ENCODE data around the gene NFATC2.
"Not testable (repeated sequence)": the region's sequence is repeated elsewhere in the genome, so short reads cannot be mapped to it uniquely, and the experiment has no call there.

NFATC2 gene

DNA sequence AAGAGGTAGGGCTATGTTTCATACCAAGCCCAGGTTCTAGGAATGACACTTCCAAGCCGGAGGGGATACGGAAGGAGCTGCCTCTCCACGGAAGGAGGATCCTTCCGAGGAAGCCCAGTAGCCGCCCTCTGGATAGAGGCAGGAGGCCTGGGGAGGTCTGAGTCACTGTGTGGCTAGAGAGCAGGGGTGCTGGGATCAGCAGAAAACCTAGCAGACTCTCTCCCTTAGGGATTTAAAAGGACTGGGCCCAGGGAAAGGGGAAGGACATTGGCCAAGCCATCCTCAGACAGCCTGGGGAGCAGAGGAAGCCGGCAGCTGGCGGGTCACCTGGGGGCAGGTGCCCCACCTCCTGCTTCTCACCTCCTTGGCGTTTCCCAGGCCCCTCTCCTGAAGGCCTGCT is 36.6 kb upstream of the NFATC2 start:
- Histone ChIP-seq H3K9ac (ENCODE audit: low read depth, low read length) (no peak overlapping the region), H3K36me3 (ENCODE audit: insufficient read depth, low read length) (no peaks in the 10 kb centered on the region), H3K4me1 (ENCODE audit: insufficient read depth, low read length) (no peaks in the 10 kb centered on the region), H3K4me3 (ENCODE audit: low read length) (no peak overlapping the region), H3K9me3 (ENCODE audit: insufficient read depth, low read depth, low read length) (no peaks in the 10 kb centered on the region), H3K27ac (ENCODE audit: low read depth, low read length) (no peak overlapping the region), H3K27me3 (ENCODE audit: insufficient read depth, low read length) (no peaks in the 10 kb centered on the region)
- WGBS = 67% methylated on average over 8 of the region's 8 CpGs

DNA sequence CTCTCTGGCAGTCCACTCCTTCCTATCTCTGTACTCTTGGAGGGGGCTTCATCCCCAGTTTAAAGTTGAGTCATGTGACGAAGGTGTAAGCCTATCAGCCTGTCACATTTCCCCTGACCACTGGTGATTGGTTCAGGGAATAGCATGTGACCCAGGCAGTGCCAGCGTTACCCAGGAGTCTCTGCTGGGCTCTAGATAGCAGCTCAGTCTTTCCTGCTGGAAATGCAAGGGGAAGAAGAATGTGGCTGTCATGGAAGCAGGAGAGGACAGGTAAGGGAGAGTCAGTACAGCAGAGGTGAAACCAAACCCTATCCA is 35.6 kb upstream of the NFATC2 start:
- Histone ChIP-seq H3K9ac (ENCODE audit: low read depth, low read length) (no peak overlapping the region), H3K9me3 (ENCODE audit: insufficient read depth, low read depth, low read length) (no peaks in the 10 kb centered on the region), H3K4me1 (ENCODE audit: insufficient read depth, low read length) (no peaks in the 10 kb centered on the region), H3K4me3 (ENCODE audit: low read length) (no peak overlapping the region), H3K27me3 (ENCODE audit: insufficient read depth, low read length) (no peaks in the 10 kb centered on the region), H3K27ac (ENCODE audit: low read depth, low read length) (no peak overlapping the region), H3K36me3 (ENCODE audit: insufficient read depth, low read length) (no peaks in the 10 kb centered on the region)
- WGBS = 91% methylated on average over 2 of the region's 2 CpGs

DNA sequence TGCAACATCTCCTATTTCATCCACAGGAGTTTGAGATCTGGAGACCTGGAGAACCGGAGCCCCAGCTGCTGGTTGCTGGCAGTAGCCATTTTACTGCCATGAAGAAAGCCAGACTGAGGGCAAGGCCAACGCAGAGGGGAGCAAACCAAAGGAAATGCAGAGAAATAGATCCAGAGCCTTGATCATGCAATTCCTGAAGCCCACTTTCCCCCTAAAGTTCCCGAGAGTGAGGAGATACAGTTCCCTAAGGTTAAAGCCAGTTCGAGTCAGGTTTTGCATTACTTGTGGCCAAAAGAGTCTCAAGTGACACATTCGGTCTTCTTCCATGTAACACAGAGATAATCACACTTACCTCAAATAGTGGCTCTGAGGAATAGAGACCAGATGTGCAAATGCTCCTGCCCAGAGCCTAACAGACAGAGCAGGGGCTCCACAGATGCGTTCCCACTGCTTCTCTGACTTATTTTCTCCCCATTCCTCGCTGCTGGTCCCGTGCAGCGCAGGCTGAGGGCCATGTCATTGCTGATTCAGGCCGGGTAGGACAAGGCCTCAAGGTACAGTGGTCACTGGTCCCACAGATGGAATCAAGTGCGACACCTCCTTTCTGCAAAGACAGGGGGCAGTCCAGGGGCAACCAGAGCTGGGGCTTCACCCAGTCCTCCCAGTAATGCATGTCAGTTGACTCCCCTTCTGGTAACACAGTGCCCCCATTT is 35.1 kb upstream of the NFATC2 start:
- no peaks in the 10 kb centered on the region for H3K4me1 ChIP-seq (ENCODE audit: insufficient read depth, low read length)
- no peaks in the 10 kb centered on the region for H3K36me3 ChIP-seq (ENCODE audit: insufficient read depth, low read length)
- no peak overlapping the region for H3K27ac ChIP-seq (ENCODE audit: low read depth, low read length)
- no peak overlapping the region for H3K4me3 ChIP-seq (ENCODE audit: low read length)
- no peak overlapping the region for H3K9ac ChIP-seq (ENCODE audit: low read depth, low read length)
- no peaks in the 10 kb centered on the region for H3K9me3 ChIP-seq (ENCODE audit: insufficient read depth, low read depth, low read length)
- WGBS = 95% methylated on average over 11 of the region's 11 CpGs
- no peaks in the 10 kb centered on the region for H3K27me3 ChIP-seq (ENCODE audit: insufficient read depth, low read length)

DNA sequence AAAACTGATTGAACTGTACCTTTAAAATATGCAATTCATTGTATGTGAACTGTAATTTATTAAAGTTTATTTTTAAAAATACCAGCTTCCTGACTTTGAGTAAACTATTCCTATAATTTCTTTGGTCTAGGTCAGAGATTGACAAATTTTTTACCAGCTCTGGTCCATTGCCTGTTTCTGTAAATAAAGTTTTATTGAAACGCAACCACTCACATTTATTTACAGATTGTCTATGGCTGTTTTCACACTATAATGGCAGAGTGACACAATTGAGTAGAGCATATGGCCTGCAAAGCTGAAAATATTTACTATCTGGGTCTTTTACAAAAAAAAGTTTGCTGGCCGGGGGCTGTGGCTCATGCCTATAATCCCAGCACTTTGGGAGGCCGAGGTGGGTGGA is 33.0 kb upstream of the NFATC2 start:
- no peaks in the 10 kb centered on the region for H3K36me3 ChIP-seq (ENCODE audit: insufficient read depth, low read length)
- no peaks in the 10 kb centered on the region for H3K27me3 ChIP-seq (ENCODE audit: insufficient read depth, low read length)
- no peaks in the 10 kb centered on the region for H3K4me1 ChIP-seq (ENCODE audit: insufficient read depth, low read length)
- H3K9ac ChIP-seq (ENCODE audit: low read depth, low read length) = no peak overlapping the region
- WGBS = 91% methylated on average over 2 of the region's 3 CpGs
- H3K4me3 ChIP-seq (ENCODE audit: low read length) = no peak overlapping the region
- no peaks in the 10 kb centered on the region for H3K9me3 ChIP-seq (ENCODE audit: insufficient read depth, low read depth, low read length)
- no peak overlapping the region for H3K27ac ChIP-seq (ENCODE audit: low read depth, low read length)

DNA sequence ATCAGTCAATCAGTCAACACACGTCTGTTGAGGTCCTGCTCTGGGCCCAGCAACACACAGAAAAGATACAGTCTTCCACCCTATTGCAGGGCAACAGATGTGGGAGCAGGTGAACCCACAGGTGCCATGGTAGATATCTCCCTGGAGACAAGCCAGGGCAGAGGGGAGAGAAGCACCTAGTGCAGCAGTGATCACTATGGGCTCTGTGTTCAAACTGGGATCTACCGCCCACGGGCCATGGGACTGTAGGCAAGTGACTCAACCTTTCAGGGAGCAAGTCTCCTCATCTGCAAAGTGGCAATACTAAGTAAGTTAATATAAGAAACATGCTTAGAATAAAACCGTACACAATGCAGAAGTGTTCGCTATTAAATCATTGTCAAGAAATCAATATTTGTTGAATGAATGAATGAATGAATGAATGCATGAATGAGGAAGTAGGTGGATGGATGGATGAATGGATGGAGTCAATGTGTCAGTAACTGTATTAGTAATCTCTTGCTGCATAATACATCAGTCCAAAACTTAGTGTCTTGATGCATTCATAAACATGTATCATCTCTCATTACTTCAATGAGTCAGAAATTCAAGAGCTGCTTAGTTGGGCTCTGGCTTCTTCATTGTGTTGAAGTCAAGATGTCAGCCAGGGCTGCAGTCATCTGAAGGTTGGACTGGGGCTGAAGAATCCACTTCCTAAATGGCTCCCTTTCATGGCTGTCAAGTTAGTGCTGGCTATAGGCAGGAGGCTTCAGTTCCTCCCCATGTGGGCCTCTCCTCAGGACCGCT is 31.9 kb upstream of the NFATC2 start:
- no peaks in the 10 kb centered on the region for H3K27me3 ChIP-seq (ENCODE audit: insufficient read depth, low read length)
- 97% methylated on average over 6 of the region's 6 CpGs for WGBS

DNA sequence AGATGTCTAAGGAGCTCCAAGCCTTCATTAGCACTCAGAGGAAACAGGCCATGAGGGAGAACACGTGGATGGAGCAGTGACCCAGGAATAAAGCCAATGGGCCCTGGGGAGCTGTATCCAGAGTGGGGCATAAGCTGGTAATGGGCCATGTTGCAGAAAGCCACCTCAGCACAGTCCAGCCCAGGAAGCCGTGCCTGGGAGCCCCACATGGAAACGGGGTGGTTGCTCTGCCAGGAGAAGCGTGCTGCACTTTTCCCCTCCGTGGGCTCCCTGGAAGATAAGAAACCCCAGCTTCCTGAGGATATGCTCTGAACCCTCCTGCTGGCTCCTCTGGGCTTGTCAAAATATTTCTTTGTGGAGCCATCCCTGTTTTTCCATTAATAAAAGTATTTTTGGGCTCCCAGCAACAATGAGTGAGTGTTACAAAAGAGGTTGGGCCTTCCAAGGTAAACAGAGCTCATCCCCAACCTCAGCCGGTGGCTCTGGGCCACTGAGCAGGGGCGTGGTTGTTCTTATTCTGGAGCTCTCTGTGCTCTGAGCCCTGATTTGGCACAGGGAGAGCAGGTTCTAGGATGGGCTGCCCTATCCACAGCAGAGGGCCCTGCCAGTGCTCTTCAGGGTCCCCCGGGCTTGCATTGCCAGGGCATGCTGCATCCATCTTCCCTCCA is 31.2 kb upstream of the NFATC2 start:
- no peaks in the 10 kb centered on the region for H3K36me3 ChIP-seq (ENCODE audit: insufficient read depth, low read length)
- no peak overlapping the region for H3K27ac ChIP-seq (ENCODE audit: low read depth, low read length)
- no peaks in the 10 kb centered on the region for H3K9me3 ChIP-seq (ENCODE audit: insufficient read depth, low read depth, low read length)
- no peaks in the 10 kb centered on the region for H3K4me1 ChIP-seq (ENCODE audit: insufficient read depth, low read length)
- no peak overlapping the region for H3K4me3 ChIP-seq (ENCODE audit: low read length)
- no peak overlapping the region for H3K9ac ChIP-seq (ENCODE audit: low read depth, low read length)
- no peaks in the 10 kb centered on the region for H3K27me3 ChIP-seq (ENCODE audit: insufficient read depth, low read length)
- WGBS = 91% methylated on average over 8 of the region's 8 CpGs

More for the DNA sequence above, 31.9 kb upstream of the NFATC2 start:
- Histone ChIP-seq H3K9ac (ENCODE audit: low read depth, low read length) (no peak overlapping the region), H3K36me3 (ENCODE audit: insufficient read depth, low read length) (no peaks in the 10 kb centered on the region), H3K4me1 (ENCODE audit: insufficient read depth, low read length) (no peaks in the 10 kb centered on the region), H3K4me3 (ENCODE audit: low read length) (no peak overlapping the region), H3K27ac (ENCODE audit: low read depth, low read length) (no peak overlapping the region), H3K9me3 (ENCODE audit: insufficient read depth, low read depth, low read length) (no peaks in the 10 kb centered on the region)

DNA sequence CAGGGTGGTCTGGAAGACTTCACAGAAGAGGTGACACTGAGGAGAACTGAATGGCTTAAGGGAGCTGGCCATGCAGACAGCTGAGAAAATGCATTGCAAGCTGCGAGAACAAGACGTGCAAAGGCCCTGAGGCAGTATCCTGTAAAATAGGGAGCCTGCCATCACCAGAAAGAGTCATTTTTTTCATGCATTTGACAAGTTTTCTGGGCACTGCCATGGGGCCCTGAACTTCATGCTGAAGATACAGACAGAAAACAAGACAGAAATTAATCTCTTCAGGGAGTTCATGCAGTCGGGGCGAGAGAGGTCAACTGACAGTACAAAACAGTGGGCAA is 28.9 kb upstream of the NFATC2 start:
- H3K4me1 ChIP-seq (ENCODE audit: insufficient read depth, low read length) = no peaks in the 10 kb centered on the region

GRCh38 chr20:51570739-51571459 is 28.4 kb upstream of the NFATC2 start:
- 82% methylated on average over 16 of the region's 16 CpGs for WGBS
- H3K4me1 ChIP-seq (ENCODE audit: insufficient read depth, low read length) = no peaks in the 10 kb centered on the region
- no peak overlapping the region for H3K27ac ChIP-seq (ENCODE audit: low read depth, low read length)
- H3K36me3 ChIP-seq (ENCODE audit: insufficient read depth, low read length) = no peaks in the 10 kb centered on the region
- no peaks in the 10 kb centered on the region for H3K9me3 ChIP-seq (ENCODE audit: insufficient read depth, low read depth, low read length)
- no peaks in the 10 kb centered on the region for H3K27me3 ChIP-seq (ENCODE audit: insufficient read depth, low read length)
- no peak overlapping the region for H3K4me3 ChIP-seq (ENCODE audit: low read length)
- no peak overlapping the region for H3K9ac ChIP-seq (ENCODE audit: low read depth, low read length)

More for the DNA sequence above, 28.9 kb upstream of the NFATC2 start:
- H3K4me3 ChIP-seq (ENCODE audit: low read length) = no peak overlapping the region
- H3K9ac ChIP-seq (ENCODE audit: low read depth, low read length) = no peak overlapping the region
- H3K9me3 ChIP-seq (ENCODE audit: insufficient read depth, low read depth, low read length) = no peaks in the 10 kb centered on the region
- H3K36me3 ChIP-seq (ENCODE audit: insufficient read depth, low read length) = no peaks in the 10 kb centered on the region
- no peaks in the 10 kb centered on the region for H3K27me3 ChIP-seq (ENCODE audit: insufficient read depth, low read length)
- WGBS = 95% methylated on average over 4 of the region's 4 CpGs
- H3K27ac ChIP-seq (ENCODE audit: low read depth, low read length) = no peak overlapping the region

DNA sequence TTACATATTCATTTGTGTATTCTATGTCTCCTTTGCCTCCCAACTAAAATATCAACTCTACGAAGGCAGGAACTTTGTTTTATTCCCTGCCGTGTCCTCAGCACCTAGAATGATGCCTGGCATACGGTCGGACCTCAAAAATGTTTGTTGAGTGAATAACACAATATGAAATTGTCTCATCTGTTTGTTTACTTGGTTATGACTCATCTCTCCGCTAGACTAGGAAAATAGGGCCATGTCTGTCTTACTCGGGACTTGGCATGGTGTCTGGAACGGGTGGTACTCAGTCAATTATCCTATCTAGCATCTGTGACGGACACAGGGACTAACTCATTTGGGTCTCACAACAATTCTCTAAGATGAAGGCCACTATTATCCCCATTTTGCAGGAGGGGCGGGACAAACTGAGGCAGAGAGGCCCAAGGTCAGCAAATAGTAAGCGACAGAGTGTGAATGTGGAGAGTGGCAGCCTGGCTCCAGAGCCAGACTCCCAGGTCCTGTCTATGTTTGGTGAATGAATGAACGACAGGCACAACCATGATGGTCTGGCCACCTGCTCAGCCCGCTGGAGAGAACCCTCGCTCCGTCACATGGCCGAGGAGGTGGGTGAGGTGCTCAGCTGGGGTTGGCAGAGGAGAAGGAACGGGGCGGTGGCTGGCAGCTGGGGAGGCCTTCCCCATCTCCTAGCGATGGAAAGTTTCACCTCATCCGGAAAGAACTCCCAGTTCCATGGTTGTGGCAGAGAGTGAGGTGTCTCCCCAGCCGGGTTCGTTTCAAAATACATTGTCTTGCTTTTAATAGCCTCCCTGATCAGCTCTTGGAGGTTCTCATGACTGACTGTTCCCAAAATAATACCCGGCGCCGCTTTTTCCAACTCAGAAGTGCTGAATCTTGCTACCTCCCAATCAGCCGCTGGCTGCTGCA is 27.6 kb upstream of the NFATC2 start:
- Histone ChIP-seq H3K9ac (ENCODE audit: low read depth, low read length) (no peak overlapping the region), H3K4me3 (ENCODE audit: low read length) (no peak overlapping the region), H3K36me3 (ENCODE audit: insufficient read depth, low read length) (no peaks in the 10 kb centered on the region), H3K27me3 (ENCODE audit: insufficient read depth, low read length) (no peaks in the 10 kb centered on the region), H3K4me1 (ENCODE audit: insufficient read depth, low read length) (no peaks in the 10 kb centered on the region), H3K27ac (ENCODE audit: low read depth, low read length) (no peak overlapping the region), H3K9me3 (ENCODE audit: insufficient read depth, low read depth, low read length) (no peaks in the 10 kb centered on the region)
- WGBS = 92% methylated on average over 25 of the region's 25 CpGs

DNA sequence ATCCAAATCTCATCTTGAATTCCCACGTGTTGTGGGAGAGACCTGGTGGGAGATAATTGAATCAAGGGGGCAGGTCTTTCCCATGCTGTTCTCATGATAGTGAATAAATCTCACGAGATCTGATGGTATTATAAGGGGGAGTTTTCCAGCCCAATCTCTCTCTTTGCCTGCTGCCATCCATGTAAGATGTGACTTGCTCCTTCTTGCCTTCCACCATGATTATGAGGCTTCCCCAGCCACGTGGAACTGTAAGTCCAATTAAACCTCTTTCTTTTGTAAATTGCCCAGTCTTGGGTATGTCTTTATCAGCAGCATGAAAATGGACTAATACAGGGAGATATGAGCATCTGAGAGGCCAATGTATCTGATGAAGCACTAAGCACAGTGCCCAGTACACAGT is 26.0 kb upstream of the NFATC2 start:
- H3K9ac ChIP-seq (ENCODE audit: low read depth, low read length); H3K27ac ChIP-seq (ENCODE audit: low read depth, low read length); H3K36me3 ChIP-seq (ENCODE audit: insufficient read depth, low read length); H3K4me1 ChIP-seq (ENCODE audit: insufficient read depth, low read length); H3K9me3 ChIP-seq (ENCODE audit: insufficient read depth, low read depth, low read length); H3K4me3 ChIP-seq (ENCODE audit: low read length): not testable (repeated sequence)
- H3K27me3 ChIP-seq (ENCODE audit: insufficient read depth, low read length) = peaks cover 15% of the 10 kb centered on the region
- WGBS = 89% methylated on average over 2 of the region's 3 CpGs
